IPS-NIHi11 (cell line): ENCODE data around the gene PKD1L1.
"Not testable (repeated sequence)": the region's sequence is repeated elsewhere in the genome, so short reads cannot be mapped to it uniquely, and the experiment has no call there.

ENCODE experiments used
- DNase-seq: peaks from one replicate; pipeline ENCODE4 v3.0.0; 2012; ENCODE audit warnings: mixed read lengths, low spot score

PKD1L1 gene

GRCh38 chr7:47794016-47794415, 154.2 kb downstream of the PKD1L1 start:
- DNase-seq = no peak

GRCh38 chr7:47793186-47793585, 155.1 kb downstream of the PKD1L1 start:
- not testable (repeated sequence) for DNase-seq

GRCh38 chr7:47792521-47793121, 155.6 kb downstream of the PKD1L1 start:
- peak; percentile 50 for DNase-seq

GRCh38 chr7:47791682-47792081, 156.6 kb downstream of the PKD1L1 start:
- no peak for DNase-seq

- DNase-seq = no peak
Measured at GRCh38 chr7:47788083-47788482, 160.2 kb downstream of the PKD1L1 start.

GRCh38 chr7:47787249-47788069, 160.8 kb downstream of the PKD1L1 start:
- DNase-seq = no peak

- DNase-seq = peak; percentile 68
Measured at GRCh38 chr7:47786557-47787248, 161.6 kb downstream of the PKD1L1 start.

- no peak for DNase-seq
Measured at GRCh38 chr7:47785923-47786556, 162.2 kb downstream of the PKD1L1 start.

GRCh38 chr7:47783456-47784223, 164.6 kb downstream of the PKD1L1 start:
- no peak for DNase-seq

- no peak for DNase-seq
Measured at GRCh38 chr7:47782792-47783191, 165.5 kb downstream of the PKD1L1 start.

GRCh38 chr7:47782022-47782421, 166.2 kb downstream of the PKD1L1 start:
- DNase-seq = no peak

GRCh38 chr7:47780555-47780954, 167.7 kb downstream of the PKD1L1 start:
- DNase-seq = no peak

GRCh38 chr7:47779341-47779771, 168.9 kb downstream of the PKD1L1 start:
- DNase-seq = no peak

GRCh38 chr7:47778153-47778661, 170.1 kb downstream of the PKD1L1 start:
- DNase-seq = no peak

- no peak for DNase-seq
Measured at GRCh38 chr7:47777531-47778152, 170.6 kb downstream of the PKD1L1 start.

- DNase-seq = no peak
Measured at GRCh38 chr7:47776335-47776734, 171.9 kb downstream of the PKD1L1 start.

- no peak for DNase-seq
Measured at GRCh38 chr7:47775238-47775637, 173.0 kb downstream of the PKD1L1 start.

GRCh38 chr7:47772492-47772891, 175.8 kb downstream of the PKD1L1 start:
- DNase-seq = no peak

GRCh38 chr7:47771990-47772360, 176.3 kb downstream of the PKD1L1 start:
- DNase-seq = no peak

GRCh38 chr7:47771336-47771989, 176.8 kb downstream of the PKD1L1 start:
- no peak for DNase-seq

- no peak for DNase-seq
Measured at GRCh38 chr7:47766126-47766525, 182.1 kb downstream of the PKD1L1 start.
